ACHN (cell line): ENCODE data around the gene CNTROB.

Experiments used
- DNase-seq: peaks from one replicate; pipeline ENCODE4 v3.0.0-alpha.2; 2015
- in situ Hi-C: cut with HindIII; loops from 2 replicates; pipeline ENCODE4 v1.10.0; 2017; ENCODE audit warnings: low sequenced_read_pairs, low pct_ligation_motif_present, low pct_unique_long_range_greater_than_20kb

CNTROB gene, protein sequence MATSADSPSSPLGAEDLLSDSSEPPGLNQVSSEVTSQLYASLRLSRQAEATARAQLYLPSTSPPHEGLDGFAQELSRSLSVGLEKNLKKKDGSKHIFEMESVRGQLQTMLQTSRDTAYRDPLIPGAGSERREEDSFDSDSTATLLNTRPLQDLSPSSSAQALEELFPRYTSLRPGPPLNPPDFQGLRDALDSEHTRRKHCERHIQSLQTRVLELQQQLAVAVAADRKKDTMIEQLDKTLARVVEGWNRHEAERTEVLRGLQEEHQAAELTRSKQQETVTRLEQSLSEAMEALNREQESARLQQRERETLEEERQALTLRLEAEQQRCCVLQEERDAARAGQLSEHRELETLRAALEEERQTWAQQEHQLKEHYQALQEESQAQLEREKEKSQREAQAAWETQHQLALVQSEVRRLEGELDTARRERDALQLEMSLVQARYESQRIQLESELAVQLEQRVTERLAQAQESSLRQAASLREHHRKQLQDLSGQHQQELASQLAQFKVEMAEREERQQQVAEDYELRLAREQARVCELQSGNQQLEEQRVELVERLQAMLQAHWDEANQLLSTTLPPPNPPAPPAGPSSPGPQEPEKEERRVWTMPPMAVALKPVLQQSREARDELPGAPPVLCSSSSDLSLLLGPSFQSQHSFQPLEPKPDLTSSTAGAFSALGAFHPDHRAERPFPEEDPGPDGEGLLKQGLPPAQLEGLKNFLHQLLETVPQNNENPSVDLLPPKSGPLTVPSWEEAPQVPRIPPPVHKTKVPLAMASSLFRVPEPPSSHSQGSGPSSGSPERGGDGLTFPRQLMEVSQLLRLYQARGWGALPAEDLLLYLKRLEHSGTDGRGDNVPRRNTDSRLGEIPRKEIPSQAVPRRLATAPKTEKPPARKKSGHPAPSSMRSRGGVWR

DNA sequence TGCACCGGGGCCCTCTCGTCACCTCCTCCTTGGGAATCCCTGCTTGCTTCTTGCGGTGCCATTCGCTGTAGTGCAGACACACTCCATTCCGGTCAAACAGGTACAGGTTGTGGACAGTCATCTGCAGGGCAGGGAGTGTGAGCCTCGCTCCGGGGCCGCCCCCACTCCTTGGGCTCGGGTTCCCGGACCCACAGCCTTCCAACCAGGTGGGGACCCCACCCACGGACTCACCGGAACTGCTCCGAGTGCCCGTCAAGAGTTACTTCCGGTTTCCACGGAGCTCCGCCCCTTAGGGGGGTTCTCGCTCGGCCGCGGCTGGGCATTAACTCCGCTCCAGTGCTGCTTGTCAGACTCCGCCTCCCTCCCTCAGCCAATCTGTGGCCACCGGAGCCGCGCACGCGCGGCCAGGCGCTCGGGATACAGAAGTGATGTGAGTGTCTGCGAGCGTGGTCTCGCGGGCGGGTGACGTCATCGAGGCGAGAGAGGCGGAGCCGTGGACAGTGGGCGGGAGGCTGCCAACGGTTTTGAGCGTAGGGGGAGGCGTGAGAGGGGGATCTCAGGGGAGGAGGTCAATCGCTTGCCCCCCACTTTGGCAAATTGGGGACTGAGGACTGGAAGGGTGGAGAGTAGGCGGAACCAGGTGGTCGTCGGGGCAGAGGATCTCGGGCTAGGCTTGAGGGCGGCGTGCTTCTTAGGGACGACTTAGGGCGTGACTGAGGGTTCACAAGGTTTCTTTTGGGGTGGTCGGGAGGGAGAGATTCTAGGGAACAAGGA lies at the start of gene CNTROB, which contains the start of gene TRAPPC1:
TSS of gene CNTROB (plus strand) at position 498 of the 774 bp plus-strand sequence. CDS start 874 bp downstream, outside the sequence.
TSS of gene TRAPPC1 (minus strand) at position 238 of the 774 bp plus-strand sequence. CDS start at position 121, 117 bp downstream.
- DNase-seq: peak; percentile 99

DNA sequence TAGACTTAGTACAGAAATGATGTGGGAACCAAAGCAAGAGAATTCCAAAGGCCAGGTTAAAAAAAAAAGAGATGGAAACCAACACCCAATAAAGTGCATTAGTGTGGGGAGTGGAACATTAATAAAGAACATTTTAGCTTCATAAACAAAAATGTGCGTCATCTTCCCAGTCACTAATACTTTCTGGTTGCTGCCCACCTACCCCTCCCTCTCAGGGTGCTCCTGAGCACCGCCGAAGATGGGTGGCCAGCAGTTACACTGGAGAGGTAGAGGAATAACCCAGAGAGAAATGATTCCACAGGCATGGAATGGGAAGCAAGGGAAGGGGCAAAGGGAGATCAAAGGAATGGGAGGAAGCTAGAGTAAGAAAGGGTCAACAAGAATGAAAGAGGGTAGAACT lies 49.4 kb upstream of the CNTROB start:
- in situ Hi-C loops: no loop called here
- no peak for DNase-seq

More for the DNA sequence above, at the start of gene CNTROB, which contains the start of gene TRAPPC1:
- in situ Hi-C loops: no loop called here

DNA sequence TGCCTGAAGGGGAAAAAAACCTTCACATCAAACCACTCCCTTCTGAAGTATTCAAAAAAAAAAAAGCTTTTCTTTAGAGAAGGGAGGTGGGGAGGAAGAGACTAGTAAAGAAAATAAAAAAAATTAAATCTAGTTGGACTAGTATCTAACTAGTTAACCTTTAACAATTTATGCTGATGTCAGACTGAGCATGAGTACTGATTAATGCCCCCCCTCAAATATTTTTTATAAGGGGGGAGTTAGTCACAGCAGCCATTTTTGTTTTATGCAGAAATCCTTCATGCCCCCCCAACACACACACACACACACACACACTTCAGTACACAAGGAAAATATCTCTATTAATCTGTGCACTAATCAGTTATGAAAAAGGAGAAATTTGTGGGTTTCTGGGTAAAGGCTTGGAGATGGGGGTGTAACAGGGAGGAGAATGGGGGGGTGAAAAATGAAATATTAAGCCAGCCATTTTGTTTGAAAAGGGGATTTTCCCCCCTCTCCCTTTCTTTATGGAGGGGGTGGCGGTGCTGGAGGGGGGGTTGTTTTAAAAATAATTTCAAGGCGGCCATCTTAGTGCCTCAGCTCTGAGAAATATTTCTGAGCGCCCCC lies 48.1 kb upstream of the CNTROB start:
- in situ Hi-C loops: no loop called here
- DNase-seq: peak; percentile 39

DNA sequence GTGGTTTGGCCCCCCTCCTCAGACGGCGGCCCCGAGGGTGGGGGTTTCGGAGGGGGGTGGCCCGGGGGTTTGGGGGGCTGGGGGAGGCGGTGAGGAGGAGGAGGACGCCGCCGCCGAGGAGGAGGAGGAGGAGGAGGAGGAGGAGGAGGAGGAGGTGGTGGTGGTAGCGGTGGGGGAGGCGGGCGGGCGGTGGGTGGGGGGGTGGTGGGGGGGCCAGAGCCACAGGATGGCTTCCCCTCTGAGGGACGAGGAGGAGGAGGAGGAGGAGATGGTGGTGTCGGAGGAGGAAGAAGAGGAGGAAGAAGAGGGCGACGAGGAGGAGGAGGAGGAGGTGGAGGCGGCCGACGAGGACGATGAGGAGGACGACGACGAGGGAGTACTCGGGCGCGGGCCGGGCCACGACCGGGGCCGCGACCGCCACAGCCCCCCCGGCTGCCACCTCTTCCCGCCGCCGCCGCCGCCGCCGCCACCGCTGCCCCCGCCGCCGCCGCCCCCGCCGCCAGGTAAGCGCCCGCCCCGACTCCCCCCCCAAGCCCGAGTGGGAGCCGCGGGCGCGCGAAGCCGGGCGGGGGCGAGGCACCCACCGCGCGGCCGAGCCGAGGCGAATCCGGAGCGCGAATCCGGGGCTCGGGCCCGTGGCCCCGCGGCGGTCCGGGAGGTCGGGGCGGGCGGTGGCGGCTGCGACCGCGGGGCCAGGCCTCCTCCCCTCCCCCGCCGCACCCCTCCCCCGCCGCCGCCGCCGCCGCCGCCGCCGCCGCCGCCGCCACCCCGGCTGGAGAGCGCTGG lies 47.2 kb upstream of the CNTROB start:
- no peak for DNase-seq
- in situ Hi-C loops: no loop called here

DNA sequence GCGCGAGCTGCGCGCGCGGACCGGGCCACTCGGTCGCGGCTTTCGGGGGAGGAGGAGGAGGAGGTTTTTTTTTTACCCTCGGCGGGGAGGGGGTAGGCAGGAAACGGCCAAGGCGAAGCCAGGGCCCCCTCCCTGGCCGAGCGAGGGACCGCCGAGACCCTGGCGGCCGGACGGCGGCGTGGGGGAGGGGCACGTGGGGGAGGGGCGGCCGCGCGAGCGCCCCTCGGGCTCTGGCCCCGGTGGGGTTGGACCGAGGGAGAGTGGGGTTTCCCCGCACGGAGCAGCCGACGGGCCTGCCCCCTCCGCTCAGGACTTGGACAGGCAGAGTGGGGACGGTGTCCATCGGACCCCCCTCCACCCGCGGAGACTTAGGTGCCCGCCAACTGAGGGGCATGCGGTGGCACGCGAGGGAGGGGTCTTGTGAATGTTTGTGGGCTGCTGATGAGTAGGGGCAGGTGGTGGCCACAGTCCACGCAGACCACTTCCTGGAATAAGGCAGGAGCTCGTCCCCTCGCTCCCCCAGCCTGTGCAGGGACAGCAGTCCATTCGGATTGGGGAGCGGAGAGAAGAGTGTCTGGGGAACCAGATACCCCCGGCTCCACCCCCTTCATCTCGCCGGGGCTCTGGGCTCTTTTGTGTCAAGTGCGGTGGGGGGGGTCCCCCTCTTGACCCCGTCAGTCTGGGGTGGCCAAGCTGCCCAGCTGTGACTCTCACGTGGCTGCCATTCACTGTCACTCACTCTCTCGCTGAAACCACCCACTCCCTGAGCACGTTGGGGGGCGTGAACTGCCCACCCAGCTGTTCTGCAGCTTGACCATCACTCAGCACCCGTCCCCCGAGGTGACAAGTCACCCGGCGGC lies 46.4 kb upstream of the CNTROB start:
- in situ Hi-C loops: no loop called here
- peak; percentile 38 for DNase-seq

DNA sequence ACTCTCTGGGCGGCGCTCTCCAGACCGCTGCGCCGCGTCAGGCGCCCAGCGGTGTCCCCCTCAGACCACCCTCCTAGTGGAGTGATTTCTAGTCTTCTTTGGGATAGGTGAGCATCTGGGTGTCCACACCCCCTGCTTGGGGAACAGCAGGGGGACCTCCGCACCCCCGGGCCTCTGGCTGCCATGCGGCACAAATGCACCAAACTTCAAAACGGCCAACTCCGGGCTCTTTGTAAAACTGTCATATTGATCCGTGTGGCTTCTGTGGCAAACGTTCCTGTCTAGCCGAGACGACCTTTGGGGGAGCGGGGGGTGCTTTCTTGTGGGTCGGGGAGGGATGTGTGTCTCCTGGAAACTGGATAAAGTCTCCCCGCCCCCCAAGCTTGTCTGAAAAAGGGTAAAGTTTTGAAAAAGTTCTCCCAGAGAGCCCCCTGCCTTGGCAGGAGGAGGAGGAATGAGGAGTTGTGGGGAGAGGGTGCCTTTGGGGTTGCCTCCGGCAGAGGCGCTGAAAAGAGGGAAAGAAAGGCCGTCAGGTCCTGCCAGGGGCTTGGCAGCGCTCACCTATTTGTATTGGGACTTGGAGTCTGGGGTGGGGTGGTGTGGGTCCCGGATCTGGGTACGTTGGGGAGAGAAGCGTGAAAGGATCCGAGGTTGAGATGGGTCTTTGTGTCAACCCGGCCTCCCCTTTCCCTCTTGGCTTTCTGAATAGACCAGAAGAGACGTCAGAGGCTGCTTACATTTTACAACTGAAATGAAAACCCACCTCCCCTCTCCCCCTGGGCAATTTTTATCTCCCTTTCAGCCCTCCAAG lies 45.6 kb upstream of the CNTROB start:
- DNase-seq: peak; percentile 45
- in situ Hi-C loops: no loop called here

DNA sequence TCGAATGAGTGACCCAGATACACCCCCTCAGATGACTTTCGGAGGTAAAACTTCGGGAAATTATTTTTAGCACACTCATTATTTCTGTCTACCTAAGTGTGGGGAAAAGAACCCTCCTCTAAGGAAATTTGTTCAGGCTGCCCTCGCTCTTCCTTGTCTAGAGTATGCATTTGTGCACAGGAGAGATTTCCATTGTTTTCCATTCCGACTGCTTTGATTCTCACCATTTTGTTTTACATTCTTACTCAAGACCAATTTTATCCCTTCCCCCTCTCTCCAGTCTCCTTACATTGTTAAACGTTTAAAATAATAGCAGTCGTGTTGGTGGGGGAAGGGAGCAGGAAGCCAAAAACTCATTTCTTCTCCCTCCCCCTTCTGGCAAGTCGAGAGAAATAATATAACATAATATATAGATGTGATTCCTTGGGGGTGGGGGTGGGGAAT lies 44.9 kb upstream of the CNTROB start:
- in situ Hi-C loops: no loop called here
- DNase-seq: peak; percentile 41

DNA sequence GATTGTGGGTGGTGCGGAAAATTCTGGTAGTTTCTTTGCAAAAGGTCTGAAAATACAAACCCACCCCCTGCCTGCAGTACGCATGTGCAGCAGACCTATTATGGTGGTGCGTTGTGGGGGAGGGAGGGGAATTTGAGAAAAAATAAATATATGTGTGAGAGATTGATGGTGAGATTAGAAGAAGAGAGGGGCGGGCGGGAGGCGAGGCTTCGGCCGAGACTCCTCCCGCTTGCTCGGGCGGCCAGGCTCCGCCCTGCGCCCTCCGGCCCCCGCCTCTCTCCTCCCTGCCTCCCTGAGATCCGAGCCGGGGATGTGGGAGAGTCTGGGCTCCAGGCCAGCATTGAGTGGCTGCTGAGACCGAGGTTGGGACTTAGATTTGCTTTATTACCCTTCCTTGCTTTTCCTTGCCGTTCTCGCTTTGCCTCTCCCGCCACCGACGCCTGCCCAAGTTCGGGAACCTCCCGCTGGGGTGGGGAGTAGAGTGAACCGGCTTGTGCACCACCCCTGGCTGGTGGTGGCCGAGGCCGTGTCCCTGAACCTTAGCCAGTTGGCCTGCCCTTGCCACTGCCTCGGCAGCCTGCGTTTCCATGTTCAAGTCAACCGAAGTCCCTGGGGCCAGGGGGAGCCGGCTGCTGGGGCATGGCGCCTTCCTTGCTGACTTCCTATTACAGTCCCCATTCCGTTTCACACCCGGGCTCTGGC lies 44.4 kb upstream of the CNTROB start:
- in situ Hi-C loops: no loop called here
- DNase-seq: peak; percentile 96

DNA sequence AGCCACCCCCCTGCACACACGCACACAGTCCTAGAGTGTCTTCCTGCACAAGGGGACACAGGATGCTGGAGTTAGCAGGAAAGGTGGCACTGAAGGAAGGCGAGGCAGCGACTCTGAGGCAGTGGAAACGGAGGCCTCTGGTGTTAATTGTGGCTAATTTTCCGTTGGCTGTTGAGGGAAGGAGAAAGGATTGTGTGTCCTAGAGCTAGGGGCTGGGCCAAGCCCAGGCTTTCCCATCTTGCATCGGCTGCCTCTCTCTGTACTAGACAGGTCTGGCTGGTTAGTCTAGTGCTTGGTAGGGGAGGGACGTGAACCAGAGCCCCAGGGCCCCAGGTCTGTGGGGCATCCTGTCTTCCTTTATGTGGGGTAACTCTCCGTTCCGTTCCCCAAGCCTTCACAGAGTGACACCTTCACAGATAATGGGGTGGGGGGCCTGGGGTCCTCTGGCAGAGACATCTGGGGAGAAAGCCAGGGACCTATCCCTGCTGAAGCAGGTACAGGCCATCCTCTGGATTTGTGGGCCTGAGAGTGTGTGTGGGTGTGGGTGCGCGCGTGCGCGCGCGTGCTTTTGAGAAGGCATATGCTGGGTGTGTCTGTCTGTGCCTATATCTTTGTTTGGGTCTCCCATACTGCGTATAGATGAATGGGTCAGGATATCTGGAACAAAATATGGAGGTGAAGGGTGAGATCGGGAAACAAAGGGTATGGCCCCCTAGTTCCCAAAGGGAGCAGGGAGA lies 43.7 kb upstream of the CNTROB start, which contains the start of gene CHD3:
TSS of gene CHD3 (plus strand) at position 606 of the 737 bp plus-strand sequence. CDS start 212 bp downstream, outside the sequence.
- DNase-seq: no peak
- in situ Hi-C loops: no loop called here

DNA sequence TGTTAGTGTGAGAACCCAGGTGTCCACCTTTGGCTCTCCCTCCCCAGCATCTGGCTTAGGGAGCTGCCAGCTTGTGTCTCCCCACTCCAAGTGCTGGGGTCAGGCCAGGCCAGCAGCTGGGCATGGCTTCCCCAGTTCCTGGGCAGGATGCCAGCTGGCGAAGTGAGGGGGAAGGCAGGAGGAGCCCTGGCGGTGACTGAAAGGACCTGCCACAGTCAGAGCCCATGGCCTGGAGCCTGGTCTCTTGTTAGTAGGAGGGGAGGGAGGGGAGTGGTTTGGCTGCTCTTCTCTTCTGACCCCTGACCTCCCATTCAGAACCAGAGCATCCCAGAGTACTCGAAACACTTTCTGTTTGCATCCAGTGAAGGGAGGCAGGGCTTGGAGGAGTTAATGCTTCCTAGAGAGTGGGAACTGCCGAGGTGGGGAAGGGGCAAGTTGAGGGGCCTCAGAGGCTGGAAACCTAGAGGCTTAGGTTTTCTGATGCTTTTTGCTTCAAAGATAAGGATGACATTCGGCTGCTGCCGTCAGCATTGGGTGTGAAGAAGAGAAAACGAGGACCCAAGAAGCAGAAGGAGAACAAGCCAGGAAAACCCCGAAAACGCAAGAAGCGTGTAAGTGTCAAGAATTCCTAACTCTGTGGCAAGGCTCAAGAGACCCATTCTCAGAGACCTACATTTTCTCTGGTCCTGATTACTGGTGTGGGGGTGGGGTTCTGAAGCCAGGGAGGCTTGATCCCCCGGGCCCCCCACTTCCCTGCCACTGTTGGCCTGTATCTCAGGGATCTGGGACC lies 42.6 kb upstream of the CNTROB start:
- DNase-seq: peak; percentile 94
- in situ Hi-C loops: no loop called here

DNA sequence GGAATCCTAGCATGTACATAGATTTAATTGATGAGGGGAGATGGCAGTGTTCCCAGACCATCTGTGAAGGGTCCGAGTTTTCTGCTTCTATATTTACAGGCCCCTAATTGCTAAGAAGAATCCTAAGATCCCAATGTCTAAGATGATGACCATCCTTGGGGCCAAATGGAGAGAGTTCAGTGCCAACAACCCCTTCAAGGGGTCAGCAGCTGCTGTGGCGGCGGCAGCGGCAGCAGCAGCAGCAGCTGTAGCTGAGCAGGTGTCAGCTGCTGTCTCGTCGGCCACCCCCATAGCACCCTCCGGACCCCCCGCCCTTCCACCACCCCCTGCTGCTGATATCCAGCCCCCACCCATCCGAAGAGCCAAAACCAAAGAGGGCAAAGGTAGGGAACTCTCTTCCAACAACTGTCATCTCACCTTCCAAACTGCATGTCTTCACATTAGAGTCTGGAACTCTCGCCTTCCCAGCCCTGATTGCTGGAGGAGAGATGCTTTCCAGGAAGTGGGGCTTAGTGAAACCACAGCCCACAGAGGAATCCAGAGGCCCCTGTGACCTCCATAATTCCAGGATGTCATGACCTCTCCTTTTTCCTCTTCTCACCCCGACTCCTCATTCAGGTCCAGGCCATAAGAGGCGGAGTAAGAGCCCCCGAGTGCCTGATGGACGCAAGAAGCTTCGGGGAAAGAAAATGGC lies 38.7 kb upstream of the CNTROB start:
- in situ Hi-C loops: no loop called here
- DNase-seq: no peak

DNA sequence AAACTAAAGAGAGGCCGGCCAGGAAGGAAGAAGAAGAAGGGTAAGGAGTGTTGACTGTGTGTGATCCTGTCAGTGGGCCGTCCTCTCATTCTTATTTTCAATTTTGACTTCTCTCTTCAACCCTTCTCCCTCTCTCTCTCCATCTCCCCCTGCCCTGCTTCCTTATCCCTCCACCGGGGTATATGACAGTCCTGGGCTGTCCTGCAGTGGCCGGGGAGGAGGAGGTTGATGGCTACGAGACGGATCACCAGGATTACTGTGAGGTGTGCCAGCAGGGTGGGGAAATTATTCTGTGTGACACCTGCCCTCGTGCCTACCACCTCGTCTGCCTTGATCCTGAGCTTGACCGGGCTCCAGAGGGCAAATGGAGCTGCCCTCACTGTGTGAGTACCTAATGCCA lies 37.8 kb upstream of the CNTROB start:
- no peak for DNase-seq
- in situ Hi-C loops: no loop called here

DNA sequence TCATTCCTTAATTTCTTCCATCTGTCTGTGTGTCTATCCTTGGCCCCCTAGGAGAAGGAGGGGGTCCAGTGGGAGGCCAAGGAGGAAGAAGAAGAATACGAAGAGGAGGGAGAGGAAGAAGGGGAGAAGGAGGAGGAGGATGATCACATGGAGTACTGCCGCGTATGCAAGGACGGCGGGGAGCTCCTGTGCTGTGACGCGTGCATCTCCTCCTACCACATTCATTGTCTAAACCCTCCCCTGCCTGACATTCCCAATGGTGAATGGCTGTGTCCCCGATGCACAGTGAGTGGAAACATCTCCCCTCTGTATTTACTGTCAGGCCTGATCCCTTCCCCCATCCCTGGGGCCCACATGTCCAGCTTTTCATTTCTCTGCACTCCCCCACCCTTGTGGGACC lies 37.1 kb upstream of the CNTROB start:
- in situ Hi-C loops: no loop called here
- no peak for DNase-seq
